GM12865 (cell line): ENCODE results near the gene MTA3.

Experiments used
- DNase-seq: peaks from one replicate; pipeline ENCODE4 v3.0.0; 2010; ENCODE audit warnings: low read depth
- H3K4me3 ChIP-seq: 2 replicates; pipeline ENCODE4 v1.5.1; 2011; ENCODE audit warnings: mild to moderate bottlenecking, low read depth, low read length, control low read depth
- TF ChIP-seq, protein P1 (sequence below): IDR thresholded peaks from 2 replicates; pipeline ENCODE4 v1.5.1; 2011; ENCODE audit warnings: low read length, control low read depth, low read depth, inconsistent platforms; ENCODE audit not compliant: insufficient read depth; ENCODE audit errors: missing control alignments

Gene MTA3

DNA sequence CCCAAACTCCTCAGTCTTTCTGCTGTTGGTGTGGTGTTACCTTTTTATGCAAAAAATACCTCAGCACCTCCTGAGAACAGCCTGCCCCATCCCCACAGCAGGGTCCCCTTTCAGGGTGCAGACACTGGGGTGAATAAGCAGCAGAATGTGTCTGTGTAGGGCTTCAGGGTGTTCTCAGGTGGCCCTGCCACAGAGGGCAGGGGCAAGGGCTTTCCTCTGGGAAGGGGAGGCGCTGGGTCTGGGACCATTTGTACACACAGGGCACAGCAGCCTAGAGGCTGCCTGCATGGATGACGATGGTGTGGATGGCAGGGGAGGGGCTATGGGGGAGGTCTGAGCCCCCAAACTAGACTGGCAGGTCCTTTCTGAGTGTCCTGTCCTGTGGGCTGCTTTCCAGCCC lies 221.3 kb downstream of the MTA3 start:
- no peak overlapping the region for H3K4me3 ChIP-seq
- TF ChIP-seq, protein P1, sequence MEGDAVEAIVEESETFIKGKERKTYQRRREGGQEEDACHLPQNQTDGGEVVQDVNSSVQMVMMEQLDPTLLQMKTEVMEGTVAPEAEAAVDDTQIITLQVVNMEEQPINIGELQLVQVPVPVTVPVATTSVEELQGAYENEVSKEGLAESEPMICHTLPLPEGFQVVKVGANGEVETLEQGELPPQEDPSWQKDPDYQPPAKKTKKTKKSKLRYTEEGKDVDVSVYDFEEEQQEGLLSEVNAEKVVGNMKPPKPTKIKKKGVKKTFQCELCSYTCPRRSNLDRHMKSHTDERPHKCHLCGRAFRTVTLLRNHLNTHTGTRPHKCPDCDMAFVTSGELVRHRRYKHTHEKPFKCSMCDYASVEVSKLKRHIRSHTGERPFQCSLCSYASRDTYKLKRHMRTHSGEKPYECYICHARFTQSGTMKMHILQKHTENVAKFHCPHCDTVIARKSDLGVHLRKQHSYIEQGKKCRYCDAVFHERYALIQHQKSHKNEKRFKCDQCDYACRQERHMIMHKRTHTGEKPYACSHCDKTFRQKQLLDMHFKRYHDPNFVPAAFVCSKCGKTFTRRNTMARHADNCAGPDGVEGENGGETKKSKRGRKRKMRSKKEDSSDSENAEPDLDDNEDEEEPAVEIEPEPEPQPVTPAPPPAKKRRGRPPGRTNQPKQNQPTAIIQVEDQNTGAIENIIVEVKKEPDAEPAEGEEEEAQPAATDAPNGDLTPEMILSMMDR: no peak
- DNase-seq: no peak

GRCh38 chr2:42791606-42792005 lies 223.2 kb downstream of the MTA3 start:
- no peak for DNase-seq
- H3K4me3 ChIP-seq: peak overlapping the region; percentile 84
- TF ChIP-seq, protein P1: no peak

GRCh38 chr2:42792087-42792582 lies 223.7 kb downstream of the MTA3 start:
- peak overlapping the region; percentile 84 for H3K4me3 ChIP-seq
- TF ChIP-seq, protein P1: no peak

GRCh38 chr2:42792583-42793333 lies 224.3 kb downstream of the MTA3 start, which contains the start of gene HAAO:
Gene HAAO, minus strand, starts transcription at chr2:42792583. Its CDS starts 47 bp downstream, at chr2:42792536.
- DNase-seq: peak; percentile 74
- TF ChIP-seq, protein P1: peak; percentile 11
- peak within 1 kb of the TSS; percentile 84 for H3K4me3 ChIP-seq

More at GRCh38 chr2:42792087-42792582, 223.7 kb downstream of the MTA3 start:
- DNase-seq: peak; percentile 65

GRCh38 chr2:42793334-42794270 lies 225.2 kb downstream of the MTA3 start:
- peak overlapping the region; percentile 84 for H3K4me3 ChIP-seq
- no peak for DNase-seq
- TF ChIP-seq, protein P1: no peak

- TF ChIP-seq, protein P1: peak; percentile 65
- H3K4me3 ChIP-seq: peak overlapping the region; percentile 84
- DNase-seq: peak; percentile 88
These were observed 226.0 kb downstream of the MTA3 start for GRCh38 chr2:42794271-42795046.
